ENCODE data around the gene KLHL18.
"Not testable (repeated sequence)": the region's sequence is repeated elsewhere in the genome, so short reads cannot be mapped to it uniquely, and the experiment has no call there.

DNA sequence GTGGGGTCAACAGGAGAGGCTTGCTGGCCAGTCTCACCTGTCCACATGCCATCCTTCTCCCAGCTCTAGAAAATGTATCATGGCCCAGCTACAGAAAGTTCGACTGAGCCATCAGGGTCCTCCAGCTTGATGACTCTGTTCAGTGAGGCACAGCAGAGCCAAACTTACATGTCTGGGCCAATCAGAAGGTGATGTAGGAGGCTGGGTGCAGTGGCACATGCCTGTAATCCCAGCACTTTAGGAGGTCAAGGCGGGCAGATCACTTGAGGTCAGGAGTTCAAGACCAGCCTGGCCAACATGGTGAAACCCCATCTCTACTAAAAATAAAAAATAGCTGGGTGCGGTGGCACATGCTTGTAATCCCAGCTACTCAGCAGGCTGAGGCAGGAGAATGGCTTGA is 31.7 kb upstream of the KLHL18 start:
- TF ChIP-seq, protein P1, sequence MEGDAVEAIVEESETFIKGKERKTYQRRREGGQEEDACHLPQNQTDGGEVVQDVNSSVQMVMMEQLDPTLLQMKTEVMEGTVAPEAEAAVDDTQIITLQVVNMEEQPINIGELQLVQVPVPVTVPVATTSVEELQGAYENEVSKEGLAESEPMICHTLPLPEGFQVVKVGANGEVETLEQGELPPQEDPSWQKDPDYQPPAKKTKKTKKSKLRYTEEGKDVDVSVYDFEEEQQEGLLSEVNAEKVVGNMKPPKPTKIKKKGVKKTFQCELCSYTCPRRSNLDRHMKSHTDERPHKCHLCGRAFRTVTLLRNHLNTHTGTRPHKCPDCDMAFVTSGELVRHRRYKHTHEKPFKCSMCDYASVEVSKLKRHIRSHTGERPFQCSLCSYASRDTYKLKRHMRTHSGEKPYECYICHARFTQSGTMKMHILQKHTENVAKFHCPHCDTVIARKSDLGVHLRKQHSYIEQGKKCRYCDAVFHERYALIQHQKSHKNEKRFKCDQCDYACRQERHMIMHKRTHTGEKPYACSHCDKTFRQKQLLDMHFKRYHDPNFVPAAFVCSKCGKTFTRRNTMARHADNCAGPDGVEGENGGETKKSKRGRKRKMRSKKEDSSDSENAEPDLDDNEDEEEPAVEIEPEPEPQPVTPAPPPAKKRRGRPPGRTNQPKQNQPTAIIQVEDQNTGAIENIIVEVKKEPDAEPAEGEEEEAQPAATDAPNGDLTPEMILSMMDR (conservative IDR thresholded peaks at IDR 0.05; ENCODE audit: low read depth, low read length): not testable (repeated sequence)
- not testable (repeated sequence) for TF ChIP-seq CHD1 (IDR thresholded peaks at IDR 0.05; ENCODE audit: low read depth, low read length); FOS (IDR thresholded peaks at IDR 0.05; ENCODE audit: low read depth, low read length); CEBPB (IDR thresholded peaks at IDR 0.05; ENCODE audit: low read depth, low read length); MXI1 (IDR thresholded peaks at IDR 0.05; ENCODE audit: borderline replicate concordance, low read depth, low read length)

Measured in IMR-90 (cell line).